ENCODE measurements around the gene RFFL. TPM values are rescaled to one million over a fixed set of nuclear protein-coding genes. Genes with fewer than 3 reads are reported as not detected.
"Not testable (repeated sequence)": the region's sequence is repeated elsewhere in the genome, so short reads cannot be mapped to it uniquely, and the experiment has no call there.

Gene RFFL
- total RNA-seq, 1 donor from 2014 or later, result 23.3 TPM

DNA sequence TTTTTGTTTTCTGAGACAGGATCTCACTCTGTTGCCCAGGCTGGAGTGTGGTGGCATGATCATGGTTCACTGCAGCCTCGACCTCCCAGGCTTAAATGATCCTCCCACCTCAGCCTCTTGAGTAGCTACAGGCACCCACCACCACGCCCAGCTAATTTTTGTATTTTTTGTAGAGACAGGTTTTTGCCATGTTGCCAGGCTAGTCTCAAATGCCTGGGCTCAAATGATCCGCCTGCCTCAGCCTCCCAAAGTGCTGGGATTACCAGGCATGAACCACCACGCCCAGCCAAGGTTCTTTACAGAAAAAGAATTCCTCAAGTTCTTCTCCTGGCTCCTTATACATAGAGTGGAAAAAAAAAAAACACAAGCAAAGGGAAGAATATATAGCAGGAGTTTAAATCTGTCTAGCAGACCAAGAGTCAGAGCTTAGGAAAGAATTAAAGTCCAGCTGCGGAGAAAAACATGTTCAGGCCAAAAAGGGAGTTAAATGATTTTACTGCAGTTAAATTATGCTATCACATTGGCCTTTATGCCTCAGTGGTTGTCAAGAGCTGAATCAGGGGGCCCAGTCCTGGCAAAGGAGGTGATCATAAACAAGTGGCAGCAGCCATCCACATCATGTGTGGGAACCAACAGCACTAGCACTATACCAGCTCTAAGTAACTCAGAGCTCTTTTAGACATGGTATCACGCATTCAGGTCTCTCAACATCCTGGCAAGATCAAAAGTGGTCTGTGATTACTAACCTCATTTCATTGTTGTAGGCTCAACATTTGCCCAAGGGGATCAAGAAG is 43.9 kb downstream of the RFFL start:
- no peak for DNase-seq (ENCODE audit: low spot score)
- no peak for ATAC-seq
- intact Hi-C loops (cut with DNase I), result no loop called here

DNA sequence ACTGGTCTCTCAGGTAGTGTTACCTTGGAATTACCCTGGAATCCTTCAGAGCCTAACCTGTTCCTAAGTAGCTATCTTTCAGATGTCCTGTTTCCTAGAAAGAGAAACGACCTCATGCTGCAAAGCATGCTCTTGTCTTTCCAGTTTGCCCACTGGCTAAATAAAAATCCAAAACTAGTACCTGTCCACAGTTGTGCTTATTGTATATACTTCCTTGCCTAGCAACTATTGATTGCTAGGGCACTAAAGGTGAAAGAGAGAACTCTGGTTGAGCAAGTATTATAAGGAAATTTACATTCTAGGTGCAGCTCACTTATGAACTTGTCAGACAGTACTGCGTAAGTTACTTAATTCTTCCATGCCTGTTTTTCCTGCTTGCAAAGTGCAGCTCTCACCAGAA is 44.7 kb downstream of the RFFL start:
- intact Hi-C loops (cut with DNase I), result no loop called here
- DNase-seq (ENCODE audit: low spot score), result no peak
- ATAC-seq, result no peak

DNA sequence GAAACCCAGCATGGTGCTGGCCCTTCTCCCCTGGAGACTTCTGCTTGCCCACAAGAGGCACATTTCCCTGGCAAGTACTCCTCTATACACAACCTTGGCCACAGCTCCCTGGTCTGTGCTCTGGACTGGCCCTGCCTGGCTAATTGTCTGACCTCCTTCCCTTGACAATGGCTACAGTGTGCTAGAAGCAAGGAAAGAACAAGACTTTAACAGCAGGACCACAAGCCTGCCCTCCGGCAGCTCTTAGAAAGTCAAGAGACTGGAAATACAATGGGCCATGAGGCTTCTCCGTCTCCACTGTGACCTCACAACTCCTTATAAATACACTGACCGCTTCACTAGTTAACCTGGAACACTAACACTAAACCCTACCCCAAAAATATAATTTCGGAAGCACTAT is 46.5 kb downstream of the RFFL start:
- intact Hi-C loops (cut with DNase I), result no loop called here
- ATAC-seq, result no peak

DNA sequence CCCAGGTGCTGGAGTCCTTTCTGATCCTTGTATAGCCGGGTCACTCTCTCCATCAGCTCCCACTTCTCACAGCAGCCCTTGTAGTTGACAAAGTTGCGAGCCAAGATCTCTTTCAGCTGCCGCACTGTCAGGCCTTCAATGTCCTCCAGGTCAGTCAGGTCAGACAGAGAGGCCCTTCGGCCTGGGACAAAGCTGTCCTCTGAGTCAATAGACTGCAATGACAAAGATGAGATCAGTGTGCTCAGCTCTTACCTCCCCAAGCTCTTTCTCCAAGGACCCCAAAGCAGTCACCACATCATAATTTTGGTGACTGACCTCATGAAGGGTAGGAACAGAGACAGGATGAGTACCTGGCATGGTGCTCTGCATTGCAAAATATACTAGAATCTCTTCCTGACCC is 47.1 kb downstream of the RFFL start:
- DNase-seq (ENCODE audit: low spot score), result no peak
- ATAC-seq, result no peak
- intact Hi-C loops (cut with DNase I), result no loop called here

More for the DNA sequence above, 46.5 kb downstream of the RFFL start:
- no peak for DNase-seq (ENCODE audit: low spot score)

DNA sequence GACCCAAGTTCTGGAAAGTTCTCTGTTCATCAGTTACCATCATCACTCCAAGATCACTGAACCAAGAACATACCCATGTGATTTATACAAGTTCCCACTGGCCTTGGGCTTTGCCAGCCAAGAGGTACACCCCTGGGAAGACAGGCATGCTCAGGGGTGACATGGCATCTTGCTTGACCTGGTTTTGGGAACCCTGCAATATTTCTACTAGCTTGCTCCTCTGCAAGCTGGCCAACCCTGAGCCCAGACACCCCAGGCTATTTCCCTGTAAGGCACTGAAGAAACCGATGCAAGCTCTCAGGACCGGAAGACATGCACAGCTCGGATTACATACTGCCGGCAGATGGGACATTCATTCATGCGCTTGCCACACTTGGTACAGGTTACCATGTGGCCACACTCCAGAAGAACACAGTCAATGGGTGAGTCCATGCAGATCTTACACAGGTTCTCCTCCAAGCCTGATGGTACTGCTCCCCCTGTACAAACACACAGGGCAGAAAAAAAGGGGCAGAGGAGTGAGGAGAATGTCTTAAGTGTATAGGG is 51.8 kb downstream of the RFFL start:
- no peak for ATAC-seq
- intact Hi-C loops (cut with DNase I), result no loop called here
- DNase-seq (ENCODE audit: low spot score), result no peak

DNA sequence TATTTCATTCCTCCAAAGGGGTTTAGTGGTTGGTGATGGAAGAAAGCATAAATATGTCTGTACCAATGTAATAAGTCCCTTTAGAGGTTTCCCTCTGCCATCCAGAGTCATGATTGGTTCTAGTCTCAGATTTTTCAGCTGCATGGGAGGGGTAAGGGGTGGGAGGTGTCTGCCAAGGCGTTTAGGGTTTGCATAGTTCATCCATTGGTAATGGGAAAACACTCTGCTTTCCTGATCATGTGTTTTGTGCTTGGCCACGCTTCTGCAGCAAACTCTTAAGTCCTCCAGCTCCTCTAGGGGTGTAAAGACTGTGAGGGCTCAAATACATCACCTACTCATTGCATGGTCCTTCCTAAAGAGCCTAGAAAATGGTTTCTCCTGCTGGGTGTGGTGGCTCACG is 53.4 kb downstream of the RFFL start:
- no peak for ATAC-seq
- intact Hi-C loops (cut with DNase I), result no loop called here

DNA sequence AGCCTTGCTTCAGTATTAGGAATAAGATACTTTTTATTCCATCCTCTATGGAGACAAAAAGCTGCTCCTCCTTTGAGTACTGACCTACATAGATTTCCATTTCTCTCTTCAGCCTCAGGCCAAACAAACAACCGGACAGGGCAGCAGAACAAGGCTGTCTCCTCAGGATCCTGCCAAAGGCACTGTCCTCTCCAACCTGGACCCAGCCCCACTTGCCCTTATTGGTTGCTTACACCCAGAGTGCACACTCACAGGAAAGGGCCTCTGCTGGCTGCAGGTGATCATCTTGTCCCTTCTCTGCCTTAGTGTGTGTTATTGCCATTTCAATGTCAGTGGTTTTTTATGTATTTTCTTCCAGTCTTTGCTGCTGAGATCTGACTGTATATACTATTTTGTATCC is 56.5 kb downstream of the RFFL start:
- intact Hi-C loops (cut with DNase I), result loop anchor here (10.0 kb wide), 1 partner anchor 88 kb away; no protein-coding TSS in a partner anchor
- ATAC-seq, result no peak
- DNase-seq (ENCODE audit: low spot score), result no peak

More for the DNA sequence above, 53.4 kb downstream of the RFFL start:
- no peak for DNase-seq (ENCODE audit: low spot score)

DNA sequence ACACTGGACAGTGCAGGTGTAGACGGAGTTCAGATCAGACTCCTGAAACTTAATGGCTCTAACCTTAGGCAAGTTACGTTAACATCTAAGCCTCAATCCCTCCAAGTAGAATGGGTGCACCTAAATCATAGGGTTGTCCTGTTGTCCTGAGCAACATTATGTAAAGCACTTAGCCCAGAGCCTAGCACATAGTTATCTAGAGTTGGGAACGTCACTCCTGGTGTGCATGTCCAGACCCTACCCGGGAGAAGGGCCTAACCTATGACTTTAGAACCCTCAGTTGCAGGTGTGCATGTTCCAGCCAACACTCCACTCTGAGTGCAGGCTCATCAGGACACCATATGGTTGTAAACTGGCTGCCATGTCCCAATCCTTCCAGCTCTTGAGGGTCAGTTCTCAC is 57.2 kb downstream of the RFFL start:
- ATAC-seq, result no peak
- no peak for DNase-seq (ENCODE audit: low spot score)
- intact Hi-C loops (cut with DNase I), result loop anchor here (10.0 kb wide), 1 partner anchor 88 kb away; no protein-coding TSS in a partner anchor

DNA sequence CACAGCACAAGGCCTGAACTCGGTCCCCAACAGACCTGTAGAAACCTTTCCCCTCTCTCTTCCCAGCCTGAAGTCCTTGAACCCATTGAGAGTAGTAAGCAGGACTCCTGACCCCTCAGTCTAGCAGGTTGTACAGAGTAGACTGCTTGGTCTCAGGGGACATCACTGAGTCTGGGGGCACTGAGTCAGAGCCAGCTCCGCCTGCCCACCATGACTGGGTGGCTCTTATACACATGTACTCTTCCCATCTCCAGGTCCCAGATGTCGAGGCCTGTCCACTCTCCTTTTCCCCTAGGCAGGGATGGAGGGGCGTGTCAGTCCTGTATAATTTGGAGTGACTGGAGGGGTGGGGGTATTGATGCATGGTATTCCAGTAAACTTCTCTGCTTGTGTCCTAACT is 59.7 kb downstream of the RFFL start:
- intact Hi-C loops (cut with DNase I), result loop anchor here (10.0 kb wide), 1 partner anchor 91 kb away; no protein-coding TSS in a partner anchor
- no peak for ATAC-seq

DNA sequence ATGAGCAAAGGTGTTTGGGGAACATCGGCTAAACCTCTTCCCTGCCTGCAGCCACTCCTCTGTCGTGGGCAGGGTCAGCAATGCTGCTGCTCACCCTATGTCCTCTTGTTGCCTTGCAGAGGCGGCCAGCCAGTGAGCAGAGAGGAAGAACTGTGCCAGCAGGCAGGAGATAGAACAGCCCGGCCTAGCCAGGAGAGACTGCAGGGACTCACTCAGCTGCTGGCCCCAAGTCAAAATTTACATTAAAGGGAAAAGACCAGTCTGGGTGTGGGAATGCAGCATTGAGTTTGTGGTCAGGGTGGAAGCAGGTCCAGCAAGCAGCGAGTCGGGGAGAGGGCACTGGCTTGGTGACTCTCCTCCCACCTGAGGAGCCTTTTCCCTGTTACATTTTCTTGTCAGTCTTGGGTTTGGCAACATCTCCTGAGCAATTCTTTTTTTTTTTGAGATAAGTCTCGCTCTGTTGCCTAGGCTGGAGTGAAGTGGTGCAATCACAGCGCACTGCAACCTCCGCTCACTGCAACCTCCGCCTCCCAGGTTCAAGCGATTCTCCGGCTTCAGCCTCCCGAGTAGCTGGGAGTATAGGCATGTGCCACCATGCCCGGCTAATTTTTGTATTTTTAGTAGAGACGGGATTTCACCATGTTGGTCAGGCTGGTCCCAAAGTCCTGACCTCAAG is 60.5 kb downstream of the RFFL start:
- ATAC-seq (no peak), DNase-seq (ENCODE audit: low spot score) (no peak)
- intact Hi-C loops (cut with DNase I), result loop anchor here (10.0 kb wide), 1 partner anchor 92 kb away; no protein-coding TSS in a partner anchor

More for the DNA sequence above, 59.7 kb downstream of the RFFL start:
- no peak for DNase-seq (ENCODE audit: low spot score)

DNA sequence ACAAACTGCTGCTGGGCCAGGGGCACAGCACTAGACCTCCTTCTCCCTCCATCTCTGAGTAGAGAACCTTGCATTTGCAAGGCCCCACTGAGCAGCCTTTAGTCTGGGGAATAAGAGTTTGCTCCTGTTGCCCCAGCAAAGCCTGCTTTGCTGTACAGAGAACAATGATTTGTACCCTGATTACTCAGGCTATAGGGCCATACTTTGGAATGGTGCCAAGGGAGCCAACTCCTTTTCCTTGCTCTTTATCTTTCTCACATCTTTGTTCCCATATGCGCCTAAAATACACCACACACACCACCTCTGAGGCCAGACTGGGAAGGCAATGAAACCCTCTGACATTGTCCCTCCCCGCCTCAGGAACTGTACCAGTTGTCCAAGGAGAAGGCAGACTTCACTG is 62.0 kb downstream of the RFFL start:
- no peak for DNase-seq (ENCODE audit: low spot score)
- intact Hi-C loops (cut with DNase I), result loop anchor here (10.0 kb wide), 1 partner anchor 93 kb away; no protein-coding TSS in a partner anchor
- no peak for ATAC-seq

DNA sequence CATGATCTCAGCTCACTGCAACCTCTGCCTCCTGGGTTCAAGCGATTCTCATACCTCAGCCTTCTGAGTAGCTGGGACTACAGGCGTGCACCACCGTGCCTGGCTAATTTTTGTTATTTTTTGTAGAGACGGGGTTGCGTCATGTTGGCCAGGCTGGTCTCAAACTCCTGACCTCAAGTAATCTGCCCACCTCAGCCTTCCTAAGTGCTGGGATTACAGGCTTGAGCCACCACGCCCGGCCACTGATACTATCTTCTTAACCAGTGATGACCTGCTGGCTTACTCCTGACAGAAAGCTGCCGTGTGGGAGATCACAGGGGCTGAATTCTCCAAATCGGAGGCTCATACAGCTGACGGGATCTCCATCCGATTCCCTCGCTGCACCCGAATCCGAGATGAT is 62.5 kb downstream of the RFFL start:
- not testable (repeated sequence) for ATAC-seq; DNase-seq (ENCODE audit: low spot score)
- intact Hi-C loops (cut with DNase I), result loop anchor here (10.0 kb wide), 1 partner anchor 94 kb away; no protein-coding TSS in a partner anchor

DNA sequence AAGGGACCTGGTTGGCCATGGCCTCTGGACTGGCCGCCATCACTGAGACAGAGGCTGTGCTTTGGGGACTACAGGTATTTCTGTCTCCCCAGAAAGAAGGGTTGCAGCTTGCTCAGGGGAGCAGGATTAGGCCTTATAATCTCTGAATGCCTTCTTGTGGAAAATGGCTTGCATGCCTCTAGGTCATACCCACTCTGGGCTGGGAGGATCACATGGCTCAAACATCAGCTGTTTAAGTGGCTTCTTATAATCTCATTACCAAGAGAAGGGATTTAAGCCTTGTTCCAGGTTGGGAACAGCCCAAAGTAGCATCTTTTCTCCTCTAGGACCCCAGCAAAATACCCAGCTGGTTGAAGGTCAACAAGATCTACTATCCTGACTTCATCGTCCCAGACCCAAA is 64.1 kb downstream of the RFFL start:
- no peak for ATAC-seq
- intact Hi-C loops (cut with DNase I), result no loop called here
- DNase-seq (ENCODE audit: low spot score), result no peak

DNA sequence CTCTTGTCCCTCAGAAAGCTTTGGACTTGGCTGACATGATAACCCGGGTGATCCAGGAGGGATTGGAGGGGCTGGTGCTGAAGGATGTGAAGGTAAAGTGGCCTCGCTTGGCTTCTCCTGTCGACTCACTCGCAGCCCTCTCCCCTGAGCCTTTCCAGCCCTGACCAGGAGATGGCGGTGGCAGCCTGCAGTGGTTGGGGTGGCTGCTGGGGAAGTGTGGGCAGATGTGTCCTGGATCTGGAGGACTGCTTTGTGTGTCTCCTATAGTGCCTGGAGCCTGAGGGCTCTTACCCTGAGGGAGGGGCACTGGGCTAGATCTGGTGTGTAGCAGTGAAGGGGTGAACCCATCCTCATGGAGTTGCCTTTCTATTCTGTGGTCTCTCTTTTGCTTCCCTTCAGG is 65.3 kb downstream of the RFFL start:
- intact Hi-C loops (cut with DNase I), result no loop called here
- DNase-seq (ENCODE audit: low spot score) (peak; percentile 71), ATAC-seq (peak; percentile 80)

DNA sequence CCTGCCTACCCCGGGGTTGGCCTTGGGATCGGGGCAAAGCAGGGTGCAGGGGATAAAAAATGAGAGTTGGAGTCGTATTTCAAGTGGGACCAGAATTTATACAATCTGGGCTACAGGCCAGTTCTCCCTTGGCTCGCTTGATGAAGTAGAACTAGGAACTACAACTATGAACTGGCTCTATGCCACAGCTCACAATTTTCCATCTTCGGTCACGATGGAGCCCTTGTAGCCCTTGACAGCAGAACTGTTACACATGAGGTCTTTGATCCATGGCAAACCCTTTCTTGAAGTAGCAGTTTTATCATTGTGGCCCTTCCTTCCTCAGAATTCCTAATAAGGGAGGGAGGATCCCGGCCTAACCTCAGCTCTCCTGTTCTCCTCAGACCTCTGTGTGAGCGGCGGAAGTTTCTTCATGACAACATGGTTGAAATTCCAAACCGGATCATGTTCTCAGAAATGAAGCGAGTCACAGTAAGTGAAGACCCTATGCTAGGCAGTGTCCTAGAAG is 66.1 kb downstream of the RFFL start:
- intact Hi-C loops (cut with DNase I), result no loop called here
- DNase-seq (ENCODE audit: low spot score), result no peak
- peak; percentile 72 for ATAC-seq

DNA sequence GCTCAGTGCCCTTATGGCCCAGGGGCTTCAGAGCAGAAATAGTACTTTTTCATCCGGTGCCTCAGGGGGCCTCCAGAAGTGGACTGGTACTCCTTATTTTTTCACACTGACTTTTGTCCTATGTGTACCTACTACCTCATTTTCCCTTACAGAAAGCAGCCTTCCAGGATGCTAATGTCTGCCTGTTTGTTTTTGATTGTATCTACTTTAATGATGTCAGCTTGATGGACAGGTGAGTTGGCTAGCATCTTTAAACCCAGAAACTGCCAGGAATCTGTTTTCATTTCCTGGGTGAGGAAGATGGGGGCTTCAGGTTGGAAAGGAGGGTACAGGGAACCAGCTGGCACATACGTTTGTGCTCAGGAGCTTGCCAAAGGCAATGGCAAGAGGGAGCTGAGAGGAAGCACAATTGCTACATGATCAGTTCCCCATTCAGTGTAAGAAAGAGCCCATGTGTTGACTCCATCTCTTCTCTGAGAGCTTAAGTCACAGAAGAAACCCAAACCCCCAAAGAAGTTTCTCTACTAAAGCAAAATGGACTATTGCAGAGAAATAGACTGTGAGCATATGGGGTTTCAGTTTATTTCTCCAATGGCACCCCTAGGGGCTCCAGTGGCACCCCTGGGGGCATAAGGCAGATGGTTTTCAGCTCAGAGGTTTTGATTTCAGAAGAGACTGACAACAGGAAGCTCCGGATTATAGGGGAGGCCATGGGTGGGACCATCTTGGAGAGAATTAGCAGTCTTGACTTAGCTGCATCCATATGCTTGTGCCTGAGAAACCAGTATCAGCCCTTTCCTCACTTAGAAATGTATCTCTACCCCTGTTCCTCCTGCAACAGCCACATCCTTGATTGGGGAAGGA is 66.9 kb downstream of the RFFL start:
- ATAC-seq (no peak), DNase-seq (ENCODE audit: low spot score) (no peak)
- intact Hi-C loops (cut with DNase I), result no loop called here

DNA sequence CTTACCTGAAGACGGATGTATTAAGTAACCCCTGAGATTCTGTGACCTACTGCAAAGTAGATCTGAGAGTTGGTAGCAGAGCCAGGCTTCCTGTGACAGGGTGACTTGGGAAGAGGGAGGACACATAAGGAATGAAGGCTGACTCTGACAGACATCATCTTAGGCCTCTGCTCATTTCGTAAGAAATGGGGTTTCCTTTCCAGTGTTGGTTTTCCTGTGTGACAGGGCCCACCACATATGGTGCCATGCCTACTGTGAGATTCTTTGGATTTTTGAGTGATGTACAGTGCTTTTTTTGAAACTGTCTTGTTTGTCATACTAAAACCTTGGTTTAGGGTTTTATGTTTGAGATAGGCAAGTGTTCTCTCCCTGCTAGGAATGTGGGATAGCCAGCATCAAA is 70.5 kb downstream of the RFFL start:
- ATAC-seq, result no peak
- no peak for DNase-seq (ENCODE audit: low spot score)
- intact Hi-C loops (cut with DNase I), result no loop called here

DNA sequence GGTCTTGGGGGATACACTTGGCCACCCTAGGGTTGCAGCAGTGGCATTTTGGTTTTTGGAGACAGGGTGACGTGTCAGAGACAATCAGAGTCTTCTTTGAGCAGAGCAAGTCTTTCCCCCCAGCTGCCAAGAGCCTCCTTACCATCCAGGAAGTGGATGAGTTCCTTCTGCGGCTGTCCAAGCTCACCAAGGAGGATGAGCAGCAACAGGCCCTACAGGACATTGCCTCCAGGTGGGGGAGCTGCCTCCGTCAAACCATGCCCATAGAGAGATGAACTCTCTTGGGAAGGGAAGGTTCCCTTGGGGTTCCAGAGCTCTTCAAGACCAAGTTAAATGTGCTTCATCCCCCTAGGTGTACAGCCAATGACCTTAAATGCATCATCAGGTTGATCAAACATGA is 71.9 kb downstream of the RFFL start:
- intact Hi-C loops (cut with DNase I), result no loop called here
- no peak for DNase-seq (ENCODE audit: low spot score)
- ATAC-seq, result no peak

DNA sequence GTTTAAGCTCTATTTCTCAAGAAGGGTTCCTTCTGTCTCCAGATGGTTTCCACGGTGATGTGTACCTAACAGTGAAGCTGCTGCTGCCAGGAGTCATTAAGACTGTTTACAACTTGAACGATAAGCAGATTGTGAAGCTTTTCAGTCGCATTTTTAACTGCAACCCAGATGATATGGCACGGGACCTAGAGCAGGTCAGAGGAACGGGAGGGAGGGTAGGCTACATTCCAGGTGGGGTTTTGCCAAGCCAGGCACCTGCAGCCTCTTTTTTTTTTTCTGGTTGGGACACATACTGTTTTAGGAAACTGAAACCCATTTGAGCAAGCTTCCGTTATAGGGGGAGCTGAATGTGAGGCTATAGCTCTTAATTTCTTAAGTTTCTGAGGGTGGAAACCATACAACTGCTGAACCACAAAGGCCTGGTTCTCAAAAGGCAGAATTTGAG is 72.6 kb downstream of the RFFL start:
- no peak for DNase-seq (ENCODE audit: low spot score)
- ATAC-seq, result no peak
- intact Hi-C loops (cut with DNase I), result no loop called here

All from sciatic nerve (tissue), 2 donors.